Spleen (tissue), 11 donors: Measurements from ENCODE around the gene MTG2. TPM values are rescaled to one million over a fixed set of nuclear protein-coding genes. Genes with fewer than 3 reads are reported as not detected.
A peak's percentile ranks its signal among the peaks of the same experiment; 100 is the strongest.

Source experiments
- DNase-seq: peaks from one replicate; pipeline ENCODE4 v3.0.0-alpha.2; 2020
- H3K27ac ChIP-seq, 8 donors: fragments of 200-600 bp; sonication (generic) in 7 of 8; 1 replicate in 4 of 8; 2 replicates in 4 of 8; pipeline versions ENCODE4 v1.5.0 to v1.8.0; 2016 to 2021; ENCODE audit warnings: inconsistent platforms in 4 of 8, mild to moderate bottlenecking in 4 of 8, moderate library complexity in 1 of 8
- H3K27me3 ChIP-seq, 7 donors: fragments of 200-600 bp; sonication (generic) in 6 of 7; replicated peaks in 1 of 7; 1 replicate in 4 of 7; 2 replicates in 3 of 7; pipeline versions ENCODE4 v1.5.0 to v1.8.0; 2016 to 2021; ENCODE audit warnings: inconsistent platforms in 3 of 7, mild to moderate bottlenecking in 1 of 7
- H3K36me3 ChIP-seq, 6 donors: fragments of 200-600 bp; sonication (generic) in 5 of 6; 1 replicate in 4 of 6; 2 replicates in 2 of 6; pipeline versions ENCODE4 v1.5.0 to v1.8.0; 2016 to 2021; ENCODE audit warnings: inconsistent platforms in 2 of 6
- H3K4me1 ChIP-seq, 6 donors: fragments of 200-600 bp; sonication (generic) in 5 of 6; 1 replicate in 3 of 6; 2 replicates in 3 of 6; pipeline versions ENCODE4 v1.5.0 to v1.8.0; 2016 to 2021; ENCODE audit warnings: inconsistent platforms in 3 of 6
- H3K4me3 ChIP-seq, 8 donors: fragments of 200-600 bp; sonication (generic) in 7 of 8; 1 replicate in 4 of 8; 2 replicates in 4 of 8; pipeline versions ENCODE4 v1.5.0 to v1.8.0; 2016 to 2021; ENCODE audit warnings: inconsistent platforms in 4 of 8, mild to moderate bottlenecking in 4 of 8, moderate library complexity in 2 of 8
- H3K9me3 ChIP-seq, 8 donors: fragments of 200-600 bp; sonication (generic) in 7 of 8; 1 replicate in 4 of 8; 2 replicates in 4 of 8; pipeline versions ENCODE4 v1.5.0 to v1.8.0; 2016 to 2021; ENCODE audit warnings: inconsistent platforms in 4 of 8
- POLR2A ChIP-seq, 3 donors: fragments of 450-650 bp; IDR thresholded peaks; one replicate each; pipeline ENCODE4 v1.5.1; 2017; ENCODE audit warnings: antibody characterized with exemption in 3 of 3, mild to moderate bottlenecking in 1 of 3
- POLR2AphosphoS5 ChIP-seq, 3 donors: sonication (generic); formaldehyde crosslinking; IDR thresholded peaks; one replicate each; pipeline ENCODE4 v1.5.1; 2017; ENCODE audit warnings: antibody characterized with exemption in 3 of 3
- WGBS, 5 donors: extraction: QIAGEN DNeasy Blood & Tissue Kit in 3 of 5; methylation state at CpG; one replicate each; pipeline versions ENCODE4 v1.1.5 to v1.1.7; 2013 to 2018; 5-methylcytosine and 5-hydroxymethylcytosine counted together
- intact Hi-C: fragments of 100-400 bp; cut with DNase I; formaldehyde crosslinking; loops from one replicate; pipeline ENCODE4 v1.15.0; 2023; ENCODE audit warnings: low total_unique reads
- polyA plus RNA-seq, 3 donors: library from polyadenylated mRNA; stranded (reverse); fragments of 200-250 nt; gene quantifications; one replicate each; pipeline ENCODE4 v1.2.1, GENCODE V29; 2013
- total RNA-seq, 7 donors: library from RNA; depleted of rRNA in 3 of 7; stranded (reverse); fragments of >200 nt in 3 of 7; fragmentation: NEBNext Ultra II Directional in 4 of 7; extraction: Animal tissue kit (Norgen Biotek cat#: 25700) in 4 of 7; gene quantifications; one replicate each; pipeline versions ENCODE4 v1.1.0 to v1.2.1, GENCODE V29; 2016 to 2021
- TF ChIP-seq, protein P1 (sequence below), 11 experiments: fragments of 200-600 bp in 7 of 11; fragments of 450-650 bp in 4 of 11; sonication (generic) in 4 of 11; IDR thresholded peaks in 8 of 11; conservative IDR thresholded peaks in 3 of 11; 1 replicate in 7 of 11; 2 replicates in 4 of 11; pipeline versions ENCODE4 v1.4.0 to v1.8.0; 2016 to 2021; ENCODE audit warnings: antibody characterized with exemption in 11 of 11, inconsistent platforms in 4 of 11, mild to moderate bottlenecking in 1 of 11
- donor health status: healthy with polysubstance abuse.
- donor health status: DM: no; HTN: no; CAD: no; lungs with moderate emphysema.
- donor health status: DM: no; HTN: no; CAD: no.
- donor health status: Bipolar disorder and iron deficiency.
- donor health status: healthy.
- donor health status: DM: no; HTN: no; CAD: no.
- donor health status: DM: yes; HTN: yes; CAD: no.

The MTG2 gene
- total and polyA plus RNA-seq, 10 donors: 22.6 to 41.3 (median 37.6) TPM

- Histone ChIP-seq H3K4me3 (no peak overlapping the region), H3K27me3 (peaks cover 0 to 13% (median 0%) of the 10 kb centered on the region in 7 donors), H3K27ac (no peak overlapping the region), H3K4me1 (peaks cover 19 to 47% (median 32%) of the 10 kb centered on the region in 6 donors), H3K9me3 (peaks cover 0 to 7% (median 0%) of the 10 kb centered on the region in 8 donors), H3K36me3 (peaks cover 0 to under 1% (median 0%) of the 10 kb centered on the region in 6 donors)
- no peak for TF ChIP-seq POLR2AphosphoS5 (IDR thresholded peaks at IDR 0.05)
- TF ChIP-seq, protein P1, sequence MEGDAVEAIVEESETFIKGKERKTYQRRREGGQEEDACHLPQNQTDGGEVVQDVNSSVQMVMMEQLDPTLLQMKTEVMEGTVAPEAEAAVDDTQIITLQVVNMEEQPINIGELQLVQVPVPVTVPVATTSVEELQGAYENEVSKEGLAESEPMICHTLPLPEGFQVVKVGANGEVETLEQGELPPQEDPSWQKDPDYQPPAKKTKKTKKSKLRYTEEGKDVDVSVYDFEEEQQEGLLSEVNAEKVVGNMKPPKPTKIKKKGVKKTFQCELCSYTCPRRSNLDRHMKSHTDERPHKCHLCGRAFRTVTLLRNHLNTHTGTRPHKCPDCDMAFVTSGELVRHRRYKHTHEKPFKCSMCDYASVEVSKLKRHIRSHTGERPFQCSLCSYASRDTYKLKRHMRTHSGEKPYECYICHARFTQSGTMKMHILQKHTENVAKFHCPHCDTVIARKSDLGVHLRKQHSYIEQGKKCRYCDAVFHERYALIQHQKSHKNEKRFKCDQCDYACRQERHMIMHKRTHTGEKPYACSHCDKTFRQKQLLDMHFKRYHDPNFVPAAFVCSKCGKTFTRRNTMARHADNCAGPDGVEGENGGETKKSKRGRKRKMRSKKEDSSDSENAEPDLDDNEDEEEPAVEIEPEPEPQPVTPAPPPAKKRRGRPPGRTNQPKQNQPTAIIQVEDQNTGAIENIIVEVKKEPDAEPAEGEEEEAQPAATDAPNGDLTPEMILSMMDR (IDR thresholded peaks at IDR 0.05 in 8 of 11, conservative IDR thresholded peaks at IDR 0.05 in 3 of 11): no peak
- no peak for DNase-seq
- WGBS, 5 donors: 80 to 97% (median 95%) methylated on average over 7 to 9 of the region's 9 CpGs
- intact Hi-C loops: no loop called here
These were observed 52.9 kb downstream of the MTG2 start for GRCh38 chr20:62235777-62236157.

GRCh38 chr20:62236200-62236599, 53.4 kb downstream of the MTG2 start:
- no peak overlapping the region for H3K4me3 ChIP-seq
- peaks cover 0 to 5% (median 0%) of the 10 kb centered on the region in 6 donors for H3K36me3 ChIP-seq
- WGBS, 5 donors: 47 to 76% (median 58%) methylated on average over 4 to 6 of the region's 6 CpGs
- no peak for DNase-seq
- intact Hi-C loops: no loop called here
- H3K27me3 ChIP-seq: peaks cover 0 to 13% (median 0%) of the 10 kb centered on the region in 7 donors
- no peak overlapping the region for H3K27ac ChIP-seq
- peaks cover 0 to 7% (median 0%) of the 10 kb centered on the region in 8 donors for H3K9me3 ChIP-seq
- TF ChIP-seq POLR2AphosphoS5 (IDR thresholded peaks at IDR 0.05) (no peak), POLR2A (IDR thresholded peaks at IDR 0.05) (no peak)
- TF ChIP-seq, protein P1 (IDR thresholded peaks at IDR 0.05 in 8 of 11, conservative IDR thresholded peaks at IDR 0.05 in 3 of 11): no peak
- peaks cover 20 to 51% (median 37%) of the 10 kb centered on the region in 6 donors for H3K4me1 ChIP-seq

GRCh38 chr20:62236766-62237513, 54.1 kb downstream of the MTG2 start:
- peaks cover 0 to 13% (median 0%) of the 10 kb centered on the region in 7 donors for H3K27me3 ChIP-seq
- H3K4me3 ChIP-seq: peak overlapping the region in 1 of 8 donors; percentile 92
- 60 to 80% (median 69%) methylated on average over 25 to 28 of the region's 28 CpGs for whole genome bisulfite sequencing, 5 donors
- peak overlapping the region in 3 of 8 donors; percentile 11 to 95 (median 95) for H3K27ac ChIP-seq
- H3K4me1 ChIP-seq: peaks cover 27 to 59% (median 44%) of the 10 kb centered on the region in 6 donors
- TF ChIP-seq, protein P1 (IDR thresholded peaks at IDR 0.05 in 8 of 11, conservative IDR thresholded peaks at IDR 0.05 in 3 of 11): no peak
- TF ChIP-seq POLR2AphosphoS5 (IDR thresholded peaks at IDR 0.05) (no peak), POLR2A (IDR thresholded peaks at IDR 0.05) (no peak)
- H3K36me3 ChIP-seq: peaks cover 0 to 13% (median 0%) of the 10 kb centered on the region in 6 donors
- peaks cover 0 to 7% (median 0%) of the 10 kb centered on the region in 8 donors for H3K9me3 ChIP-seq
- intact Hi-C loops: no loop called here
- no peak for DNase-seq

DNA sequence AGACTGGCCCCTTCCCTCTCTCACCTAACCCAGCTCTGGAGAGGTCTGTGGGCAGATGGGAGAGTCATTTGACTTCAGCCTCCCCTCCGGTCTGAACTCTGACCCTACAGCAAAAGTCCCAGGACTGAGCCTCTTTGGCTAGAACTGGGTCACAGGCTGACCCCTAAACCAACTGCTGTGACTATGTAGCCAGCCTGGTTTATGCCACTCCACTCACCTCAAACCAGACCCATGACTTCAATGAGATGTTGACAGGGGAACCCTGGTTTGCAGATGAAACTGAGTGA, 54.6 kb downstream of the MTG2 start:
- H3K4me3 ChIP-seq: peak overlapping the region in 4 of 8 donors; percentile 40 to 92 (median 78)
- 30 to 78% (median 73%) methylated on average over 1 of the region's 1 CpG for WGBS, 5 donors
- TF ChIP-seq, protein P1 (IDR thresholded peaks at IDR 0.05 in 8 of 11, conservative IDR thresholded peaks at IDR 0.05 in 3 of 11): no peak
- TF ChIP-seq POLR2AphosphoS5 (IDR thresholded peaks at IDR 0.05): no peak
- TF ChIP-seq POLR2A (IDR thresholded peaks at IDR 0.05): no peak

More for the DNA sequence above, 54.6 kb downstream of the MTG2 start:
- peaks cover 0 to 7% (median 0%) of the 10 kb centered on the region in 8 donors for H3K9me3 ChIP-seq
- DNase-seq: no peak
- peaks cover 29 to 64% (median 49%) of the 10 kb centered on the region in 6 donors for H3K4me1 ChIP-seq
- H3K27ac ChIP-seq: peak overlapping the region in 6 of 8 donors; percentile 11 to 95 (median 84)
- intact Hi-C loops: no loop called here
- peaks cover 0 to 18% (median 0%) of the 10 kb centered on the region in 6 donors for H3K36me3 ChIP-seq
- peaks cover 0 to 11% (median 0%) of the 10 kb centered on the region in 7 donors for H3K27me3 ChIP-seq
